ENCODE data around the gene BOLA1. TPM values are rescaled to one million over a fixed set of nuclear protein-coding genes. Genes with fewer than 3 reads are reported as not detected.
A peak's percentile ranks its signal among the peaks of the same experiment; 100 is the strongest.
"Not testable (repeated sequence)": the region's sequence is repeated elsewhere in the genome, so short reads cannot be mapped to it uniquely, and the experiment has no call there.

The BOLA1 gene
- total RNA-seq, 2 experiments from 2014 or later = 24.9 to 27.2 TPM

DNA sequence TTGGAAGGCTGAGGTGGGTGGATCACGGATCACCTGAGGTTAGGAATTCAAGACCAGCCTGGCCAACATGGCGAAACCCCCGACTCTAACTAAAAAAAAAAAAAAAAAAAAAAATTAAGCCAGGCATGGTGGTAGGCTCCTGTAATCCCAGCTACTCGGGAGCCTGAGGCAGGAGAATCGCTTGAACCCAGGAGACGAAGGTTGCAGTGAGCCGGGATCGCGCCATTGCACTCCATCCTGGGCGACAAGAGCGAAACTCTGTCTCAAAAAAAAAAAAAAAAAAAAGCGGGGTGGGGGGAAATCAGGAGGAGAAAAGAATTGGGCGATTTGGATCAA, 39.3 kb downstream of the BOLA1 start:
- CTCF ChIA-PET = interaction anchor here (0.9 to 1.8 kb wide), 5 partner anchors 11 to 248 kb away, joined by 3 to 9 read pairs (median 4); partner anchors contain the start of genes SF3B4 and VPS45
- not testable (repeated sequence) for H3K9me3 Mint-ChIP-seq

GRCh38 chr1:149940427-149940826, 41.1 kb downstream of the BOLA1 start:
- H3K9me3 Mint-ChIP-seq = no peaks in the 10 kb centered on the region
- ChIA-PET POLR2A (interaction anchor here (4.5 to 6.8 kb wide), 2 partner anchors 11 to 54 kb away, joined by 37 to 53 read pairs; partner anchors contain the start of gene SF3B4), CTCF (interaction anchor here (1.4 kb wide), 1 partner anchor 22 kb away, joined by 4 read pairs; no protein-coding TSS in a partner anchor)
- DNase-seq = no peak
- peaks cover 15% of the 10 kb centered on the region for H3K36me3 Mint-ChIP-seq (ENCODE audit: low read depth)
- H3K27me3 Mint-ChIP-seq = no peaks in the 10 kb centered on the region
- no peak overlapping the region for H3K27ac Mint-ChIP-seq
- peaks cover 43% of the 10 kb centered on the region for H3K4me1 Mint-ChIP-seq
- no peak overlapping the region for H3K4me3 Mint-ChIP-seq

More for the DNA sequence above, 39.3 kb downstream of the BOLA1 start:
- H3K36me3 Mint-ChIP-seq (ENCODE audit: low read depth); H3K4me3 Mint-ChIP-seq; DNase-seq; H3K27me3 Mint-ChIP-seq: not testable (repeated sequence)
- POLR2A ChIA-PET = interaction anchor here (0.8 to 6.8 kb wide), 7 partner anchors 9 to 296 kb away, joined by 3 to 53 read pairs (median 4); partner anchors contain the start of genes BOLA1, PLEKHO1 and SF3B4
- Mint-ChIP-seq H3K4me1 (peaks cover 42% of the 10 kb centered on the region), H3K27ac (peak overlapping the region; percentile 77)

DNA sequence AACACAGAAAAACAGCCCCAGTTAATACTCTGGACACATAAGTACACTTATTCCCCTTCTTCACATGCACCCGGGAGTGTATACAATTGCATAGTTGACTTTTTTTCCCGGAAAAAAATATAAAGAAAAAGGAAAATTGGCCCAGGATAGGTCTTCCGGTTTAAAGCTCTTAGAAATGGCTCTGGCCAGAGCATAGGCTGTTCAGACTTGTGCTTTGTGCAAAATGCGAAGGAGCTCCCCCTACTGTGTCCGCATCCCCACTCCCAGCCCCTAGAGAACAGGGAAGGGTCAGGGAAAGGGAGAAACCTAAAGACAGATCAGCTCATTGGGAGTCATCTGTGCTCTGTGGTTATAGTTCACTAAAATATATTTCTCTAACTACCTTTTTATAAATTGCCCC, 42.8 kb downstream of the BOLA1 start:
- CTCF ChIA-PET = no interaction called here
- no peaks in the 10 kb centered on the region for H3K9me3 Mint-ChIP-seq
- POLR2A ChIA-PET = interaction anchor here (1.1 to 2.4 kb wide), 3 partner anchors 14 to 56 kb away, joined by 3 to 14 read pairs (median 6); a partner anchor contains a TSS
- H3K4me3 Mint-ChIP-seq = no peak overlapping the region
- peaks cover 17% of the 10 kb centered on the region for H3K36me3 Mint-ChIP-seq (ENCODE audit: low read depth)
- no peak overlapping the region for H3K27ac Mint-ChIP-seq
- H3K27me3 Mint-ChIP-seq = no peaks in the 10 kb centered on the region
- DNase-seq = no peak
- H3K4me1 Mint-ChIP-seq = peaks cover 37% of the 10 kb centered on the region

DNA sequence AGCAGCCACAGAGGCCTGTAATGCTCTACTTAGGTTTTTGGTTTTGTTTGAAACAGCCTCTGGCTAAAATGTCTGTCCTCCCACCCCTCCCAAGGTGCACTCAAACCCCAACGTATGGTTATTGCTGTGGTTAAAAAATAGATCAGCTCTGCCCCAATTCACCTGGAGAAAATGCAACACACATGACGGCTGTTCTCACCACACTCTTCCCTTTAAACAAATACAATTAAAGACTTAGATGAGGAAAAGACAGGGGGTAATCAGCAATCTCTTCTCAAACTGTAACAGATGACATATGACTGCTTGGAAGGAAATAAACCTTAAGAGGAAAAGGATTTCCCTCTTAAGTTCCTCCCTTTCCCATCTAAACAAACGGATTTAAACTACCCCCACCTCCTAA, 43.5 kb downstream of the BOLA1 start:
- POLR2A ChIA-PET = interaction anchor here (1.1 to 2.4 kb wide), 3 partner anchors 15 to 57 kb away, joined by 3 to 14 read pairs (median 6); a partner anchor contains a TSS
- Mint-ChIP-seq H3K4me3 (no peak overlapping the region), H3K4me1 (peaks cover 30% of the 10 kb centered on the region), H3K27me3 (no peaks in the 10 kb centered on the region), H3K9me3 (no peaks in the 10 kb centered on the region), H3K27ac (no peak overlapping the region), H3K36me3 (ENCODE audit: low read depth) (peaks cover 22% of the 10 kb centered on the region)
- DNase-seq = no peak
- CTCF ChIA-PET = no interaction called here

DNA sequence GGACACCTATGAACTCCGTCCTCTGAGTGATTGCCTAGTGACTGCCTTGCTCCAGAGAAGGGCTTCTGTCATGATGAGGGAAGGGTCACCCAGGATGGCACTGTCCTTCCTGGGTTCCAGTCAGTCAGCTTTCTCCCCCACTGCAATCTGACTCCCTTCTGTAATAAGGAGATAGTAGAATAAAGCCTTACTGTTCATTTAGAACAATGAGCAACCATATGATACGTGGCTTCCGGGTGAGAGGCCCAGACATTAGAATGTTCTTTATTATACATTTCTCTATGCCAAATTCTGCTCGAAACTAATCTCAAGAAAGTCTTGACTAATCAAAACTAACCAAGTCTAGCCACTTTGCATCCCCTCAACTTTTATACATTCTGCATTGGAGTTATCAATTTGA, 45.8 kb downstream of the BOLA1 start:
- POLR2A ChIA-PET = no interaction called here
- Mint-ChIP-seq H3K36me3 (ENCODE audit: low read depth) (peaks cover 30% of the 10 kb centered on the region), H3K9me3 (no peaks in the 10 kb centered on the region), H3K4me1 (peaks cover 14% of the 10 kb centered on the region), H3K4me3 (no peak overlapping the region), H3K27me3 (no peaks in the 10 kb centered on the region), H3K27ac (no peak overlapping the region)
- CTCF ChIA-PET = interaction anchor here (1.2 to 1.6 kb wide), 2 partner anchors 16 to 17 kb away, joined by 3 to 4 read pairs; no protein-coding TSS in a partner anchor
- DNase-seq = no peak

- Mint-ChIP-seq H3K4me1 (no peaks in the 10 kb centered on the region), H3K4me3 (no peak overlapping the region), H3K27ac (no peak overlapping the region), H3K27me3 (no peaks in the 10 kb centered on the region), H3K36me3 (ENCODE audit: low read depth) (peaks cover 27% of the 10 kb centered on the region), H3K9me3 (no peaks in the 10 kb centered on the region)
- POLR2A ChIA-PET = no interaction called here
- CTCF ChIA-PET = no interaction called here
- DNase-seq = no peak
These were observed 50.5 kb downstream of the BOLA1 start for GRCh38 chr1:149949911-149950310.

Other genes with a start within 250 kb of the BOLA1 start
- gene FCGR1A, start 116.9 kb upstream of the BOLA1 start, total RNA-seq = 1 to 10 TPM in 1 of 2 experiments, under 1 TPM in 1; 0.58 to 1.1 TPM
- 10 to 100 TPM; 14.4 to 15.2 TPM for gene SV2A, start 18.3 kb downstream of the BOLA1 start, total RNA-seq
- 10 to 100 TPM; 82.3 to 84.3 TPM for gene SF3B4, start 28.2 kb downstream of the BOLA1 start, total RNA-seq
- 10 to 100 TPM; 19.2 to 20.7 TPM for gene MTMR11, start 37.3 kb downstream of the BOLA1 start, total RNA-seq
- 10 to 100 TPM; 15.9 to 17.4 TPM for gene OTUD7B, start 111.2 kb downstream of the BOLA1 start, total RNA-seq
- 10 to 100 TPM; 35.4 to 39.0 TPM for gene VPS45, start 168.2 kb downstream of the BOLA1 start, total RNA-seq

Data from activated CD4-positive, alpha-beta memory T cell treated with anti-CD3 and anti-CD28 coated beads, Interleukin-2, amount 10 ng/mL, durations not matched to agents 7 days and 5 days (primary cell).